Measurements from ENCODE around the gene GOSR1. TPM values are rescaled to one million over a fixed set of nuclear protein-coding genes. Genes with fewer than 3 reads are reported as not detected.

GOSR1 gene
- total RNA-seq, 1 experiment from 2014 or later = 58.1 TPM

DNA sequence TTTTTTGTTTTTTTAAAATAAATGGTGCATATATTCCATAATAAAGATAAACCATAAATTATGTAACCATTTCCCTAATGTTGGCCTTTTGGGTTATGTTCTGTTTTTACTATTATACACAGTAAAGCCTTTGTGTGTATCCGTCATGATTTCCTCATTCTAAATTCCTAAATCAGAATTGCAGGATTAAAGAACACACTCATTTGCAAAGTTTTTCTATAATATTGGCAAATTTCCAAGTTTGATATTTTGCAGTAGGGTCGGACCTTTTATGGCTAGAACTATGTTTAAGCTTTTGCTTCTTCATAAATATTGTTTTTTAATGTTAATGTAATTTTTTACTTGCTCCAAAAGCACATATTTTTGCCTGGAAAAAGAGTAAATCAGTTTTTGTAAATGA, 16.6 kb downstream of the GOSR1 start:
- Histone ChIP-seq H4K91ac (ENCODE audit: insufficient read length, low read depth, low read length) (no peak overlapping the region), H3K79me1 (ENCODE audit: insufficient read depth, low read depth, low read length, poor library complexity, severe bottlenecking) (no peaks in the 10 kb centered on the region), H4K20me1 (ENCODE audit: control insufficient read depth, insufficient read depth, insufficient read length) (no peaks in the 10 kb centered on the region), H3K56ac (ENCODE audit: insufficient read length, low read depth, low read length) (no peak overlapping the region), H2AFZ (ENCODE audit: low read length) (no peak overlapping the region), H3K23me2 (ENCODE audit: insufficient read length, low read depth, low read length, poor library complexity, severe bottlenecking) (no peaks in the 10 kb centered on the region), H2BK20ac (ENCODE audit: low read depth, low read length, poor library complexity, severe bottlenecking) (no peak overlapping the region), H2AK5ac (ENCODE audit: insufficient read length, low read length) (no peak overlapping the region), H3T11ph (ENCODE audit: low read length) (no peak overlapping the region), H2BK15ac (ENCODE audit: low read depth, low read length) (no peak overlapping the region), H4K5ac (ENCODE audit: insufficient read length, low read depth, low read length) (no peak overlapping the region), H3K4ac (ENCODE audit: low read depth, low read length) (no peak overlapping the region), H3K14ac (ENCODE audit: insufficient read depth, low read length) (no peak overlapping the region), H2BK120ac (ENCODE audit: low read depth, low read length, poor library complexity, severe bottlenecking) (no peak overlapping the region), H3K27me3 (ENCODE audit: insufficient read depth, low read length) (no peaks in the 10 kb centered on the region), H3K27ac (ENCODE audit: insufficient read length, low read depth, low read length) (no peak overlapping the region), H4K8ac (replicated peaks; ENCODE audit: insufficient read length, low read depth, low read length) (no peak overlapping the region), H2BK12ac (ENCODE audit: insufficient read length, low read depth, low read length) (no peak overlapping the region), H3K9ac (ENCODE audit: extremely low read depth, insufficient read length, low read length) (no peak overlapping the region), H3K4me1 (ENCODE audit: insufficient read depth, low read length) (no peaks in the 10 kb centered on the region), H3K79me2 (ENCODE audit: insufficient read depth, low read length) (no peaks in the 10 kb centered on the region), H2BK5ac (ENCODE audit: insufficient read length, low read length) (no peak overlapping the region), H3K23ac (ENCODE audit: insufficient read length, low read depth, low read length) (no peak overlapping the region), H3K4me2 (ENCODE audit: insufficient read depth, insufficient read length, low read length) (no peak overlapping the region), H3K9me3 (ENCODE audit: control insufficient read depth, low read depth, low read length) (no peaks in the 10 kb centered on the region), H3K18ac (ENCODE audit: insufficient read length, low read depth, low read length) (no peak overlapping the region)
- H3K27ac Mint-ChIP-seq = no peak overlapping the region
- no peak for DNase-seq
- no peaks in the 10 kb centered on the region for H3K27me3 Mint-ChIP-seq (ENCODE audit: low read depth)
- H3K9me3 Mint-ChIP-seq = no peaks in the 10 kb centered on the region
- no peak overlapping the region for H3K4me3 Mint-ChIP-seq
- TF ChIP-seq, protein P1, sequence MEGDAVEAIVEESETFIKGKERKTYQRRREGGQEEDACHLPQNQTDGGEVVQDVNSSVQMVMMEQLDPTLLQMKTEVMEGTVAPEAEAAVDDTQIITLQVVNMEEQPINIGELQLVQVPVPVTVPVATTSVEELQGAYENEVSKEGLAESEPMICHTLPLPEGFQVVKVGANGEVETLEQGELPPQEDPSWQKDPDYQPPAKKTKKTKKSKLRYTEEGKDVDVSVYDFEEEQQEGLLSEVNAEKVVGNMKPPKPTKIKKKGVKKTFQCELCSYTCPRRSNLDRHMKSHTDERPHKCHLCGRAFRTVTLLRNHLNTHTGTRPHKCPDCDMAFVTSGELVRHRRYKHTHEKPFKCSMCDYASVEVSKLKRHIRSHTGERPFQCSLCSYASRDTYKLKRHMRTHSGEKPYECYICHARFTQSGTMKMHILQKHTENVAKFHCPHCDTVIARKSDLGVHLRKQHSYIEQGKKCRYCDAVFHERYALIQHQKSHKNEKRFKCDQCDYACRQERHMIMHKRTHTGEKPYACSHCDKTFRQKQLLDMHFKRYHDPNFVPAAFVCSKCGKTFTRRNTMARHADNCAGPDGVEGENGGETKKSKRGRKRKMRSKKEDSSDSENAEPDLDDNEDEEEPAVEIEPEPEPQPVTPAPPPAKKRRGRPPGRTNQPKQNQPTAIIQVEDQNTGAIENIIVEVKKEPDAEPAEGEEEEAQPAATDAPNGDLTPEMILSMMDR (conservative IDR thresholded peaks at IDR 0.05) = no peak
- H3K36me3 Mint-ChIP-seq (ENCODE audit: insufficient read depth in 1 of 3, low read depth in 3 of 3) = peaks cover 33 to 87% (median 84%) of the 10 kb centered on the region in 3 experiments; a peak in 6 of 7 replicates
- no peaks in the 10 kb centered on the region for H3K4me1 Mint-ChIP-seq
- WGBS (ENCODE audit: extremely low coverage, insufficient read length, low lambda C conversion rate) = no CpG with 5 or more reads among the region's 2 CpGs
